NT2/D1 (cell line): ENCODE measurements around the gene UNC50.

Source experiments
- SUZ12 ChIP-seq: IDR thresholded peaks from 2 replicates; pipeline ENCODE4 v1.6.1; 2011; ENCODE audit not compliant: insufficient read length, insufficient read depth; ENCODE audit errors: extremely low read depth
- YY1 ChIP-seq: IDR thresholded peaks from 2 replicates; pipeline ENCODE4 v1.6.1; 2011; ENCODE audit not compliant: insufficient read length, insufficient read depth
- ZNF274 ChIP-seq: IDR thresholded peaks from 2 replicates; pipeline ENCODE4 v1.6.1; 2011; ENCODE audit warnings: mild to moderate bottlenecking, low read depth, low read length

- TF ChIP-seq YY1 (no peak), SUZ12 (no peak), ZNF274 (no peak)
Observed at GRCh38 chr2:98563394-98563793, 45.0 kb upstream of the UNC50 start.
